ENCODE data around the gene VPS25.

GRCh38 chr17:42784409-42784808 is 11.2 kb downstream of the VPS25 start:
- no peak for TF ChIP-seq CTCF (IDR thresholded peaks at IDR 0.05; ENCODE audit: low read depth, low read length, poor library complexity, severe bottlenecking)
- no peak for TF ChIP-seq EZH2phosphoT487 (IDR thresholded peaks at IDR 0.05; ENCODE audit: borderline replicate concordance, low read length)
